PC-9 (cell line): ENCODE data around the gene RPS2.

Source experiments
- CTCF ChIP-seq: fragments of 200-600 bp; sonication (generic); conservative IDR thresholded peaks from 2 replicates; pipeline ENCODE4 v1.6.1; 2017; ENCODE audit warnings: mixed run types, antibody characterized with exemption, mild to moderate bottlenecking, moderate library complexity
- EZH2 ChIP-seq: fragments of 200-600 bp; sonication (generic); IDR thresholded peaks from 2 replicates; pipeline ENCODE4 v1.8.0; 2017; ENCODE audit warnings: antibody characterized with exemption, low read depth

DNA sequence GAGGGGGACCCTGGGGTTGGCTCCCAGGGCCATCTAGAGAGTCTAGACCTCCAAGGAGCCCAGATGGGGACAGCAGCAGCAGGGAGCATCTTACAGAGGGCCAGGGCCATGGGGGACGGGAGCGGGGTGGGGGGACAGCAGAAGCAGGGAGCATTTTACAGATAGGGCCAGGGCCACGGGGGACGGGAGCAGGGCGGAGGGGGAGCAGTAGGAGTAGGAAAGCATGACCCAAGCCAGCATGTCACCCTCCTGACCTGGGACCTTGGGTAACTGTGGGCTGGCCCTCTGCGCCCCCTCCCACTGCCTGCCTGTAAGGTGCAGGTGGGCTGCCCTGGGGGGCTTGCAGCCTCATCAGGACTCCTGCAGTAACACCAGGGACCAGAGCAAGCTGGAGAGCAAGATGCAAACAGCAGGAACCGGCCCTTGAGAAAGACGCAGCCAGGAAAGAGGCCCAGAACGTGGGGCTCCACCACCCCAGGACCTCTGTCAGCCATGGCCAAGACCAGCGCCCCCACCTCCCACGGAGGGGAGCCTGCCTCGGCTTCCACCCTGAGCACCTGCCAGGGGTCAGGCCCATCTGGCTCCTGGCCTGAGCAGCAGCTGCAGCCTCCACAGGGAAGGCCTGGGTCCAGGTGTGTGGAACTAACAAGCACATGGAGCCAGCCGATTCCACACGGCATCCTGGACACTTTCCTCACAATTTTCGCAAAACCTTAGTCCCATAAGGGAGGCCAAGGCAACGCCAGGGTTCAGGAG is 42.6 kb upstream of the RPS2 start:
- no peak for TF ChIP-seq CTCF
- no peak for TF ChIP-seq EZH2
